HUES64 (cell line): ENCODE data around the gene PGF.

Experiments
- H3K27ac ChIP-seq: 2 replicates; pipeline ENCODE4 v1.7.0; 2013; ENCODE audit warnings: low read depth, low read length, inconsistent platforms
- H3K27me3 ChIP-seq: 2 replicates; pipeline ENCODE4 v1.6.1; 2013; ENCODE audit warnings: mild to moderate bottlenecking, low read length; ENCODE audit not compliant: insufficient read depth
- H3K36me3 ChIP-seq: 2 replicates; pipeline ENCODE4 v1.6.1; 2013; ENCODE audit warnings: mild to moderate bottlenecking, low read length; ENCODE audit not compliant: insufficient read depth
- H3K4me1 ChIP-seq: 2 replicates; pipeline ENCODE4 v1.6.1; 2013; ENCODE audit warnings: mild to moderate bottlenecking, low read length, moderate library complexity; ENCODE audit not compliant: insufficient read depth
- H3K4me3 ChIP-seq: 2 replicates; pipeline ENCODE4 v1.5.1; 2013; ENCODE audit warnings: mild to moderate bottlenecking, low read length, moderate library complexity
- H3K9ac ChIP-seq: 2 replicates; pipeline ENCODE4 v1.6.1; 2013; ENCODE audit warnings: mild to moderate bottlenecking, low read depth, low read length
- H3K9me3 ChIP-seq: 2 replicates; pipeline ENCODE4 v1.6.1; 2013; ENCODE audit warnings: low read depth, low read length; ENCODE audit not compliant: insufficient read depth
- WGBS: fragments of 150-250, 120-280 bp; methylation state at CpG from one replicate; pipeline ENCODE4 v1.1.7; 2013; ENCODE audit warnings: missing lambda C conversion rate; 5-methylcytosine and 5-hydroxymethylcytosine counted together

PGF gene

DNA sequence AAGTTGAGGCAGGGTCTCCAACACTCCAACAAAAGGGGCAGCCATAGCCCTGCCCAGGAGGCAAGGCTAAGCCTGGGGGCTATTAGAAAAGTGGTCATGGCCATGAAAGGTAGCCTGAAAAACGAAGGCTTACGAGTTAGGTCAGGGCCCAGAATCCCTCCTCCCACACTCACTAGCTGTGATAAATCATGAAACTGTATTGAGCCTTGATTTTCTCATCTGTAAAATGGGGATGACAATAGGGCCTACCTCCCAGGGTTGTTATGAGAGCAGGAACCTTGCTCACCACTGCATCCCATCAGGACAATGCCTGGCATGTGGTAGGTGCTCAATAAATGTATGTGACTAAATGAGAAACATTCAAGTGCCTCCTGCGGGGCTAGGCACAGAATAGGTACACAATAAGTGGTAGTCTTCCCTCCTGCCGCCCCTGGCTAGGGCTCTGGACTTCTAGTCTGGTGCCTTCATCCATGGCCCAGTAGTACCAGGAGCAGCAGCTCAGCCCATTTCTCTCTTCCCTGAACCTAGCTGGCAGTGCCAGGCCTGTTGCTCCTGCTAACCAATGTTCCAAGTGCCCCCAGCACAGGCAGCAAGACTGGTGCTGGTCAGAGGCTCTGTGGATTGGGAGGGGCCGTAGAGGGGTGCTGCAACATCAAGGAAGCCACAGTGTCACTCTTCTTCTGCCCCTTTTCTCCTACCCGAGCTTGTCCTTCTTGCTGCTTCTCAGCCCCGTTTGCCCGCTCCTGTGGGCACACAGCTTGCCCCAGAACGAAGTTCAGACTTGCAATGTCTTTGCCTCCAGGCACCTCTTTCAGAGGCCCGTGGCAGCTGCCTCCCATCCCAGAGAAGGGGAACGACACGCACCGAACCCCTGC lies 7.8 kb downstream of the PGF start:
- Histone ChIP-seq H3K27me3 (no peaks in the 10 kb centered on the region), H3K9me3 (no peaks in the 10 kb centered on the region), H3K4me3 (no peak overlapping the region), H3K9ac (no peak overlapping the region), H3K27ac (no peak overlapping the region), H3K36me3 (no peaks in the 10 kb centered on the region), H3K4me1 (0 out of 2 replicates have a peak, but pooled peaks cover 4% of the 10 kb centered on the region)
- 95% methylated on average over 13 of the region's 13 CpGs for WGBS

DNA sequence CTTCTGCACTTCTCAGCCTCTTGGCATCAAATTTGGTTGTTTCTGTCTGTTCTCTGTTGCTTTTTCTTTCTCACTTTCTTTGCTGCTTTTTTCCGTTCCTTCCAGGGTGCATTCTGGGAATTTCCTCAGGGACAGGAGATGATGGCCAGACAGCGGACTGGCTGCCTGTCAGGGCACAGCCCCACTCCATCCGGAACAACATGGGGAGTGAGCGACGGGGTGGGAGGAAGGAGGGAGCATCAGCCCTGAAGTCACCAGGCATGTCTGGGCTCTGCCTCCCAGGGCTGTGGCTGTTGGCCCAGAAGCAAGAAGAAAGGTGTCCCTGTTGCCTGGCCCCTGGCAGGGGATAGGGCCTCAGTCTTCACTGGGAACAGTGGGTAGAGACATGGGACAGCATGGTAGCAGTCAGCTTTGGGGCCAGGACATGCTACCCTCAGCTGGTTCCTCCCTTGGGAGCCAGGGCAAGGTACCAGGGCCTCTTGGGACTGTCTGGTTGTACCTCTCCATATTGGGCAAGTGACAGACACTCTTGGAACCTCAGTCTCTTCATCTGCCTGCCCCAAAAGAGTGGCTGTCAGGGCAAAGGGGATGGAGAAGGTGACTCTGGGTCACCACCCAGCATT lies 8.6 kb downstream of the PGF start:
- no peak overlapping the region for H3K27ac ChIP-seq
- no peaks in the 10 kb centered on the region for H3K36me3 ChIP-seq

DNA sequence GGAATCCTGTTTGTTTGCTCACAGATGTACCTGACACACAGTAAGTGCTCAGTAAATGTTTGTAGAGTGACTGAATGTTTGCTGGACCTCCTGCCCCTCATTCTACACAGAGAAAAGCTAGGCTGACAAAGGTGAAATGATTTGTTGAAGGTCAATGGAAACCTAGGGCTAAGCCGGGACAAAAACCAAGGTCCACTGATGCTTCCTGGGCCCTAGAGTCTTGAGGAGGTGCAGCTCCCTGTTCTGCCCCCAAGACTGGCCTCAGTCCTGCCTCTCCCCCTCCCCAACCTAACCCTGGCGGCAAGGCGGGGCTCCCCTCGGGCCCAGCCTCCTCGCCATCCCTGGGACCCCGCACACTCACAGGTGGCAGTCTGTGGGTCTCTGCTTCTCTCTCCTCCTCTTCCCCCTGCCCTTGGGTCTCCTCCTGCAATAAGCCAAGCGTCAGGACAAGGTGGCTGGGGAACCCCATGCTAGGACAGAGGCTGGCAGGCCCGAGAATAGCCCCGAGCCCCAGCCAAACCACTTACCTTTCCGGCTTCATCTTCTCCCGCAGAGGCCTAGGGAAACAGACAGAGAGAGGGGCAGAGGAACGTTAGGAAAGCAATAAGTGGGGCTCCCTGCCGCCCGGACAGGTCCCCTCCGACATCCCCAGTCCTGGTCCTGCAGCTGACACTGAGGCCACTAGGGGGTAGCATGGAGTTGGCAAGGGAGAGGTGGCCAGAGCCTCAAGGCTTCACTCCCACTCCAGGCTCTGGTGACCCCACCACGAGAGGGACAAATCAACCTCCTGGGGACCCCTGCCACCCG lies 9.3 kb downstream of the PGF start:
- Histone ChIP-seq H3K9me3 (no peaks in the 10 kb centered on the region), H3K27me3 (no peaks in the 10 kb centered on the region), H3K9ac (no peak overlapping the region), H3K4me3 (no peak overlapping the region), H3K36me3 (no peaks in the 10 kb centered on the region), H3K27ac (no peak overlapping the region), H3K4me1 (peaks cover 5% of the 10 kb centered on the region; the same call in 1 of the 2 replicates)
- 53% methylated on average over 17 of the region's 17 CpGs for WGBS

More for the DNA sequence above, 8.6 kb downstream of the PGF start:
- WGBS: 61% methylated on average over 5 of the region's 5 CpGs
- H3K27me3 ChIP-seq: no peaks in the 10 kb centered on the region
- H3K9ac ChIP-seq: no peak overlapping the region
- no peaks in the 10 kb centered on the region for H3K9me3 ChIP-seq
- peaks cover 7% of the 10 kb centered on the region; the same call in 1 of the 2 replicates for H3K4me1 ChIP-seq
- H3K4me3 ChIP-seq: no peak overlapping the region

DNA sequence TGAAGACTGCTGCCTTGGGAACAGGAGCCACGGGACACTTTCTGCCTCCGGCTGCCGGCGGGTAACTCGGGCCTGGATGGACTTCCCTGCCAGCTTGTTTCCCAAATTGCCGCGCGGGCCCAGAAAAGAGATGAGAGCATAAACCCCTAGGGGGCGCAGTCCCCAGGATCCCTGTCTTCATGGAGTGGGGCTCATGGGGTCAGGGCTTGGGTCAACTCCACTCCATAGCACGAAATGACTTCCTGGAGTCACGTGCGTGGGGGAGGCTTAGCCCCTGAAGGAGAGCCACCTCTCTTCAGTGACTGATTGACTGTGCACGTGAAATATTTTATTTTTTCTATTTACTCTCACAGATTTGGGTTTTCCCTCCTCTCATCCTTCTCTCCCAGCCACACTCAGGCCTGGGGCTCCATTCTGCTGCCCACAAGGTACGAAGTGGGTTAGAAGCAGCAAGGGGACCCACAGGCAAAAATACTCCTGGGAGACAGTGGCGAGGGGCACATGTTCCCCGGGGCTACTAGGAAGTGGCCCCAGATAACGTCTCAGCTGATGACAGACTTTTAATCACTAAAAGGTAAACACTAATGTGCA lies 10.0 kb downstream of the PGF start:
- Histone ChIP-seq H3K27ac (no peak overlapping the region), H3K36me3 (no peaks in the 10 kb centered on the region), H3K9me3 (no peaks in the 10 kb centered on the region), H3K9ac (no peak overlapping the region), H3K4me3 (no peak overlapping the region), H3K4me1 (peaks cover 5% of the 10 kb centered on the region; the same call in 1 of the 2 replicates), H3K27me3 (no peaks in the 10 kb centered on the region)
- 60% methylated on average over 17 of the region's 17 CpGs for WGBS

DNA sequence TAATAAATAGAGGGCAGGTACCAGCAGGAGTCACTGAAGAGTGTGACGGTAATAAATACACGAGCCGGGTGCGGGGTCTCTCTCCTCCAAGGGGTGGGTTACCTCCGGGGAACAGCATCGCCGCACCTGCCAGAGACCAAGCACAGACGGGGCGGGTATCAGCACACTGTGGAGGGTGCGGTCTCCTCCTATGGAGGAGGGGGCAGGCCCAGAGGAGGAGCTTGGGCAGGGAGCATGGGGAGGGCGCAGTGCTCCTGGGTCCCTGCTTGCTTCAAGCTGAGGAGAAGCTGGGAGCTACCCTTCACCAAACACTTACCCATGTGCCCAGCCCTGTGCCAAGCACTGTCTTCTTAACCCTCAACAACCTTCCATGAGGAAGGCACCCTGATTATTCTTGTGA lies 12.8 kb downstream of the PGF start:
- 88% methylated on average over 11 of the region's 11 CpGs for WGBS
- H3K4me3 ChIP-seq: no peak overlapping the region
- H3K9me3 ChIP-seq: no peaks in the 10 kb centered on the region
- H3K4me1 ChIP-seq: peaks cover 5% of the 10 kb centered on the region; the same call in 1 of the 2 replicates
- no peak overlapping the region for H3K27ac ChIP-seq
- no peaks in the 10 kb centered on the region for H3K27me3 ChIP-seq
- no peaks in the 10 kb centered on the region for H3K36me3 ChIP-seq
- H3K9ac ChIP-seq: no peak overlapping the region

DNA sequence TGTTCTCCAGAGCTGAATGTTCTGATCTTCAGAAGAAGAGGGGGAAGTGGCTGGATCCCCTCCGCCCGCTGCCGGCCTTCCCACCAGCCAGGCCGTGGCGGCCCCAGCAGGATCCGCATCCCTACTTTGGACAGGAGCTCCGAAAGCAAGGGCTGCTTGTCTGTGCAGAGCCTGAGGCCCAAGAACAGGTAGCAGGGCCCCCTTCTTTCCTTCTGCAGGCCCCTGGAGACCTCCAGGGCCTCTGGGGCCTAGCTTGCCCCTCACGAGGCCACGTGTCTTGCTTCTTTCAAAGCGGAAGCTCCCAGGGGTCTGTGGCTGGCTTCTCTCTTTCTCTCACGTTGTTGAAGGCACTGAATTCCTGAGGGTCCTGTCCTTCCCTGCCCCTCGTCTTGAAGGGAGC lies 13.2 kb downstream of the PGF start:
- WGBS: 82% methylated on average over 12 of the region's 12 CpGs
- no peak overlapping the region for H3K9ac ChIP-seq
- no peaks in the 10 kb centered on the region for H3K36me3 ChIP-seq
- H3K27me3 ChIP-seq: no peaks in the 10 kb centered on the region
- H3K27ac ChIP-seq: no peak overlapping the region
- no peak overlapping the region for H3K4me3 ChIP-seq
- no peaks in the 10 kb centered on the region for H3K9me3 ChIP-seq
- H3K4me1 ChIP-seq: peaks cover 5% of the 10 kb centered on the region; the same call in 1 of the 2 replicates

DNA sequence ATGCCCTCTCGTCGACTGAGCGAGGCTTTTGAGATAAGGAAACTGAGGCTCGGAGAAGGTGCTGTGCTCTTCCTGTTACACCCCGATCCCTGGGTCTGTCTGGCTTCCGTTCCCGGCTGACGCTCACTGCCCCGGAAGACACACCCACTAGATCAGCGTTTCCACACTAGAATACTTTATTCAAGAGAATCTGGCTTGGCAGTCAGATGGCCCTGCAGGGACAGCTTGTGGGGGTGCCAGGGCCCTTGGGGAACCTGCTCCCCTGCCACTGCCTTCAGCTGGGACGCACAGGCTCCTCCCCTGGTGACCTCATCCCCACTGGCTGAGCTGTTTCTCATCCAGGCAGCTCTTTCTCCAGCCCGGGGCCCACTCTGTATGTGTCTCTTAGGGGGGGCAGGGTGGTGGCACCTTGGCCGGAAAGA lies 13.7 kb downstream of the PGF start:
- WGBS: 76% methylated on average over 13 of the region's 13 CpGs
- Histone ChIP-seq H3K27ac (no peak overlapping the region), H3K4me1 (peaks cover 5% of the 10 kb centered on the region; the same call in 1 of the 2 replicates)

DNA sequence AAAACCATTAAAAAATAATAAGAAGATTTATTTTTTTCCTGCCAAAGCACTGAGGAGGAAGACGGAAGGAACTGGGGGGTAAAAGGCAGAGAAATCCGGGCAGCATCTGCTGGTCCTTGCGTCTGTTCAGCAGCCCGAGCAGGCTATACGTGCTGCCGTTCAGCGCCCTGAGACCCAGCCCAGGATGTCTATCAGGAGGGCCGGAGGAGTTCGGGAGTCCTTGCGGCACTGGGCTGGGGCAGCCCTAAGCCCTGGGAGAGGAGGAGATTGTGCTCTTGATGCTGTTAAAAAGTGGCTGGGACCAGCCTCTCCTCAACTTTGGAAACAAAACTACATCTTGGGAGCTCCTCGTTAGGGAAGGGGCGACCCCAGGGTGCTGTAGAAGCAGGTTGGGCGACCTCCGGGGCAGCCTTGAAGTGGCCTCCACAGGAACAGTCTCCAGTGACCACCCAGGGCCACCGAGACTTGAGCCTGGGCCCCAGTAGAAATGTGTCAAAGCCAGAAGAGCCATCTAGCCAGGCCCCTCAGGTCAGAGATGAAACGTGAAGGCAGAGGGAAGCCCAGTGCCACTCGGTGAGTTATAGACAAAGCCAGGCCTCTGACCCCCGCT lies 14.3 kb downstream of the PGF start:
- H3K27ac ChIP-seq: no peak overlapping the region
- H3K4me1 ChIP-seq: peaks cover 5% of the 10 kb centered on the region; the same call in 1 of the 2 replicates
- H3K4me3 ChIP-seq: no peak overlapping the region
- H3K9ac ChIP-seq: no peak overlapping the region
- no peaks in the 10 kb centered on the region for H3K27me3 ChIP-seq
- no peaks in the 10 kb centered on the region for H3K9me3 ChIP-seq
- WGBS: 93% methylated on average over 18 of the region's 18 CpGs
- H3K36me3 ChIP-seq: no peaks in the 10 kb centered on the region

More for the DNA sequence above, 13.7 kb downstream of the PGF start:
- H3K36me3 ChIP-seq: no peaks in the 10 kb centered on the region
- no peak overlapping the region for H3K9ac ChIP-seq
- H3K9me3 ChIP-seq: no peaks in the 10 kb centered on the region
- H3K27me3 ChIP-seq: no peaks in the 10 kb centered on the region
- H3K4me3 ChIP-seq: no peak overlapping the region

DNA sequence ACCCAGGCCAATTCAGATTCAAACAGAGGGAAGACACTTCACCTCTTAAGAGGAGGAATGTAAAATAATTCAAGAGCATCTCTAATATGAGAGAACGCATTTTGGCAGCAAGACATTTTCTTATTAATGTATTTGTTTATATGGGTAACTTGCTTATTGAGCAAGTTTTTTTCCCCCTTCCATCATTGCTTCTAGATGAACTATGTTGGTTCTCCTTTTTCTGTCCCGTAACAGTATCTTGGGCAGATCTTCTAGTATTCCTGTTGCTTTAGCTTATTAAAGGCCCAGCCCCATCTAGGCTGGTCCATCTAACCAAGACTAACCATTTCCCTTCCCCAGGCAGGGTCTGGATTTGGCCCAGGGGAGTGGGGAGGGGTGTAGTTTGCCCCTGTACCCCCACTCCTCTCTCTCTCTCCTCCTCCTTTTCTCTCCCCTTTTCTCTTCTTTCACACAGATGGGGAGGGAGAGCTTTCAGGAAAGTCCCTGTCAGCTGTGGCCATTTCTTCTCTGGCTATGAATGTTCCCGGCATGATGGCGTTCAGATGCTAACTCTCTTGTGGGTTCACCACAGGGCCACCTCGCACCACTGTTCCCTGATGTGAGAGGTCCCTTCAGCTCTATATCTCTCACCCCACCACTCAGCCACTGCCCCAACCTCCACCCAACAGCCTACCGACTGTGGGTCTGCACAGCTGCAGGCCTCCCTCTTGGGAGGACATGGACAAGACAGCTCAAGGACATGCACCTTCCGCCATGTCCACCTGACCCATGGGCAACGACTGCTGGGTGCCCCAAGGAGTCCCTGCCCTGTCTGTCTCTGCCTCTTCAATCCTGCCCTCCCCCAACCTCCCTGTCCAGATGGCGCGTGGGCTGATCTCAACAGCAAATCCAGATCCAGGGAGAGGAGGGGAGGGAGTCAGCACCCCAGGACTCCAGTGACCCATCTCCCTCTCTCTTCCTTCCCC lies 16.6 kb downstream of the PGF start:
- Histone ChIP-seq H3K27ac (no peak overlapping the region), H3K27me3 (0 out of 2 replicates have a peak, but pooled peaks cover 2% of the 10 kb centered on the region), H3K9me3 (no peaks in the 10 kb centered on the region), H3K4me3 (no peak overlapping the region), H3K4me1 (peaks cover 5% of the 10 kb centered on the region; the same call in 1 of the 2 replicates), H3K9ac (no peak overlapping the region), H3K36me3 (no peaks in the 10 kb centered on the region)
- 93% methylated on average over 7 of the region's 10 CpGs for WGBS
